Keratinocyte (primary cell): ENCODE results near the gene RAB3D. TPM values are rescaled to one million over a fixed set of nuclear protein-coding genes. Genes with fewer than 3 reads are reported as not detected.

Experiments used
- DNase-seq: peaks from one replicate; pipeline ENCODE4 v3.0.0-alpha.2; 2011; ENCODE audit warnings: low read depth, missing footprints, low spot score
- FAIRE-seq: peaks from 2 replicates; lab custom pipeline; 2011; peaks lifted over from hg19 to GRCh38; lab: Jason Lieb, UNC
- H2AFZ ChIP-seq: 2 replicates; pipeline ENCODE4 v1.6.0; 2012; ENCODE audit warnings: low read length, control low read depth, inconsistent platforms; ENCODE audit not compliant: control insufficient read depth
- H3K27ac ChIP-seq: 2 replicates; pipeline ENCODE4 v1.5.1; 2011; ENCODE audit warnings: low read length; ENCODE audit not compliant: control insufficient read depth, insufficient read depth
- H3K27me3 ChIP-seq: 3 replicates; pipeline ENCODE4 v1.6.0; 2011; ENCODE audit warnings: low read length; ENCODE audit not compliant: control insufficient read depth, insufficient read depth; ENCODE audit errors: extremely low read depth
- H3K36me3 ChIP-seq, 2 experiments: 2 replicates in 1 of 2; 3 replicates in 1 of 2; pipeline ENCODE4 v1.5.1; 2011; ENCODE audit warnings: low read length in 2 of 2, mild to moderate bottlenecking in 1 of 2; ENCODE audit not compliant: control insufficient read depth in 2 of 2, insufficient read depth in 2 of 2; ENCODE audit errors: extremely low read depth in 1 of 2
- H3K4me1 ChIP-seq: 3 replicates; pipeline ENCODE4 v1.5.1; 2011; ENCODE audit warnings: low read length; ENCODE audit not compliant: control insufficient read depth, insufficient read depth; ENCODE audit errors: extremely low read depth
- H3K4me2 ChIP-seq: 3 replicates; pipeline ENCODE4 v1.6.0; 2011; ENCODE audit warnings: low read depth, low read length; ENCODE audit not compliant: control insufficient read depth, insufficient read depth; ENCODE audit errors: extremely low read depth
- H3K4me3 ChIP-seq, 3 experiments: fragments of 200-600 bp in 1 of 3; sonication (generic) in 1 of 3; 2 replicates in 2 of 3; 3 replicates in 1 of 3; pipeline ENCODE4 v1.5.1; 2011 to 2016; ENCODE audit warnings: low read length in 3 of 3, mild to moderate bottlenecking in 3 of 3, control low read depth in 2 of 3, inconsistent platforms in 1 of 3, low read depth in 1 of 3, mixed read lengths in 1 of 3, mixed run types in 1 of 3, moderate library complexity in 1 of 3; ENCODE audit not compliant: control insufficient read depth in 2 of 3, insufficient read depth in 2 of 3; ENCODE audit errors: extremely low read depth in 1 of 3
- H3K79me2 ChIP-seq: 2 replicates; pipeline ENCODE4 v1.6.0; 2012; ENCODE audit warnings: low read length; ENCODE audit not compliant: control insufficient read depth, insufficient read depth
- H3K9ac ChIP-seq: 3 replicates; pipeline ENCODE4 v1.6.0; 2011; ENCODE audit warnings: low read length; ENCODE audit not compliant: control insufficient read depth, insufficient read depth; ENCODE audit errors: extremely low read depth
- H3K9me1 ChIP-seq: 3 replicates; pipeline ENCODE4 v1.6.0; 2011; ENCODE audit warnings: low read length; ENCODE audit not compliant: control insufficient read depth, insufficient read depth; ENCODE audit errors: extremely low read depth
- H3K9me3 ChIP-seq: 2 replicates; pipeline ENCODE4 v1.5.1; 2012; ENCODE audit warnings: low read depth, low read length; ENCODE audit not compliant: control insufficient read depth
- H4K20me1 ChIP-seq: 3 replicates; pipeline ENCODE4 v1.6.0; 2011; ENCODE audit warnings: low read length; ENCODE audit not compliant: control insufficient read depth, insufficient read depth; ENCODE audit errors: extremely low read depth
- CTCF ChIP-seq, 3 experiments: IDR thresholded peaks in 1 of 3; conservative IDR thresholded peaks in 1 of 3; optimal IDR thresholded peaks in 1 of 3; 2 replicates in 2 of 3; 3 replicates in 1 of 3; pipeline versions ENCODE3 to v1.5.1; 2011; ENCODE audit warnings: low read length in 3 of 3, mild to moderate bottlenecking in 3 of 3, moderate library complexity in 2 of 3, control low read depth in 1 of 3, inconsistent platforms in 1 of 3; ENCODE audit not compliant: insufficient read depth in 2 of 3; ENCODE audit errors: extremely low read depth in 1 of 3
- EZH2 ChIP-seq: IDR thresholded peaks from one replicate; pipeline ENCODE4 v1.6.1; 2012; ENCODE audit warnings: inconsistent platforms, mild to moderate bottlenecking, low read length, moderate library complexity
- dilution Hi-C: fragments of 300-500 bp; cut with MboI; formaldehyde crosslinking; loops from one replicate; pipeline ENCODE4 v1.7.0; 2020; ENCODE audit warnings: low sequenced_read_pairs; ENCODE audit not compliant: extremely low pct_ligation_motif_present
- polyA plus RNA-seq, 5 experiments: library from polyadenylated mRNA; depleted of rRNA in 3 of 5; stranded (reverse) in 3 of 5; stranded (forward) in 1 of 5; unstranded in 1 of 5; fragments of >200 nt; gene quantifications; 1 replicate in 1 of 5; 2 replicates in 3 of 5; 3 replicates in 1 of 5; pipeline versions ENCODE4 v1.2.1 to v1.2.3, GENCODE V29; 2011 to 2012; ENCODE audit warnings: missing spikeins in 2 of 5, low read depth in 1 of 5, low replicate concordance in 1 of 5

RAB3D gene
- polyA plus RNA-seq, 1 donor (not counting 4 experiments of a cell fraction or from before 2014, with no cell fraction given), result 63.1 TPM

GRCh38 chr19:11363881-11364280, 24.4 kb upstream of the RAB3D start:
- Histone ChIP-seq H3K79me2 (no peaks in the 10 kb centered on the region), H3K36me3 (peaks cover 0 to 5% of the 10 kb centered on the region in 2 experiments), H4K20me1 (no peaks in the 10 kb centered on the region), H3K4me1 (peaks cover 6% of the 10 kb centered on the region), H3K9me1 (no peaks in the 10 kb centered on the region), H3K27ac (no peak overlapping the region), H3K9me3 (no peaks in the 10 kb centered on the region), H3K27me3 (no peaks in the 10 kb centered on the region), H2AFZ (no peak overlapping the region), H3K4me3 (no peak overlapping the region), H3K9ac (no peak overlapping the region), H3K4me2 (no peak overlapping the region)
- DNase-seq, result no peak
- dilution Hi-C loops, result no loop called here
- FAIRE-seq, result no peak
- TF ChIP-seq EZH2 (no peak), CTCF (optimal IDR thresholded peaks at IDR 0.05 in 1 of 3, IDR thresholded peaks at IDR 0.05 in 1 of 3, conservative IDR thresholded peaks at IDR 0.05 in 1 of 3; ENCODE audit: extremely low read depth in 1 of 3, insufficient read depth in 2 of 3, low read length in 3 of 3) (no peak)

GRCh38 chr19:11361771-11362731, 22.6 kb upstream of the RAB3D start:
- dilution Hi-C loops, result no loop called here

More at GRCh38 chr19:11361771-11362731, 22.6 kb upstream of the RAB3D start:
- H3K9me1 ChIP-seq, result no peaks in the 10 kb centered on the region
- no peak overlapping the region for H3K27ac ChIP-seq
- H3K79me2 ChIP-seq, result no peaks in the 10 kb centered on the region
- no peak for FAIRE-seq
- no peak overlapping the region for H3K4me3 ChIP-seq
- H3K9ac ChIP-seq, result no peak overlapping the region
- no peaks in the 10 kb centered on the region for H3K27me3 ChIP-seq
- TF ChIP-seq EZH2 (no peak), CTCF (optimal IDR thresholded peaks at IDR 0.05 in 1 of 3, IDR thresholded peaks at IDR 0.05 in 1 of 3, conservative IDR thresholded peaks at IDR 0.05 in 1 of 3; ENCODE audit: extremely low read depth in 1 of 3, insufficient read depth in 2 of 3, low read length in 3 of 3) (no peak)
- peaks cover 0 to 5% of the 10 kb centered on the region in 2 experiments for H3K36me3 ChIP-seq
- H3K4me1 ChIP-seq, result peaks cover 6% of the 10 kb centered on the region
- peak overlapping the region; percentile 27 for H3K4me2 ChIP-seq
- H4K20me1 ChIP-seq, result no peaks in the 10 kb centered on the region
- no peak for DNase-seq
- no peak overlapping the region for H2AFZ ChIP-seq
- H3K9me3 ChIP-seq, result no peaks in the 10 kb centered on the region
